Panc1 (cell line): Measurements from ENCODE around the gene NEGR1.

Experiments used
- CTCF ChIP-seq: fragments of 450-650 bp; IDR thresholded peaks from 2 replicates; pipeline ENCODE4 v1.5.1; 2017; ENCODE audit warnings: mild to moderate bottlenecking
- POLR2AphosphoS5 ChIP-seq: IDR thresholded peaks from 2 replicates; pipeline ENCODE4 v1.6.1; 2012; ENCODE audit warnings: mild to moderate bottlenecking, low read depth, low read length, moderate library complexity

GRCh38 chr1:72284348-72285073 lies 2.2 kb upstream of the NEGR1 start:
- TF ChIP-seq POLR2AphosphoS5 (no peak), CTCF (peak; percentile 18; the same call in 1 of the 2 replicates)
